Keratinocyte (primary cell): ENCODE measurements around the gene SALL2. TPM values are rescaled to one million over a fixed set of nuclear protein-coding genes. Genes with fewer than 3 reads are reported as not detected.

Experiments used
- DNase-seq: peaks from one replicate; pipeline ENCODE4 v3.0.0-alpha.2; 2011; ENCODE audit warnings: low read depth, missing footprints, low spot score
- FAIRE-seq: peaks from 2 replicates; lab custom pipeline; 2011; peaks lifted over from hg19 to GRCh38; lab: Jason Lieb, UNC
- H2AFZ ChIP-seq: 2 replicates; pipeline ENCODE4 v1.6.0; 2012; ENCODE audit warnings: low read length, control low read depth, inconsistent platforms; ENCODE audit not compliant: control insufficient read depth
- H3K27ac ChIP-seq: 2 replicates; pipeline ENCODE4 v1.5.1; 2011; ENCODE audit warnings: low read length; ENCODE audit not compliant: control insufficient read depth, insufficient read depth
- H3K27me3 ChIP-seq: 3 replicates; pipeline ENCODE4 v1.6.0; 2011; ENCODE audit warnings: low read length; ENCODE audit not compliant: control insufficient read depth, insufficient read depth; ENCODE audit errors: extremely low read depth
- H3K36me3 ChIP-seq, 2 experiments: 2 replicates in 1 of 2; 3 replicates in 1 of 2; pipeline ENCODE4 v1.5.1; 2011; ENCODE audit warnings: low read length in 2 of 2, mild to moderate bottlenecking in 1 of 2; ENCODE audit not compliant: control insufficient read depth in 2 of 2, insufficient read depth in 2 of 2; ENCODE audit errors: extremely low read depth in 1 of 2
- H3K4me1 ChIP-seq: 3 replicates; pipeline ENCODE4 v1.5.1; 2011; ENCODE audit warnings: low read length; ENCODE audit not compliant: control insufficient read depth, insufficient read depth; ENCODE audit errors: extremely low read depth
- H3K4me2 ChIP-seq: 3 replicates; pipeline ENCODE4 v1.6.0; 2011; ENCODE audit warnings: low read depth, low read length; ENCODE audit not compliant: control insufficient read depth, insufficient read depth; ENCODE audit errors: extremely low read depth
- H3K4me3 ChIP-seq, 3 experiments: fragments of 200-600 bp in 1 of 3; sonication (generic) in 1 of 3; 2 replicates in 2 of 3; 3 replicates in 1 of 3; pipeline ENCODE4 v1.5.1; 2011 to 2016; ENCODE audit warnings: low read length in 3 of 3, mild to moderate bottlenecking in 3 of 3, control low read depth in 2 of 3, inconsistent platforms in 1 of 3, low read depth in 1 of 3, mixed read lengths in 1 of 3, mixed run types in 1 of 3, moderate library complexity in 1 of 3; ENCODE audit not compliant: control insufficient read depth in 2 of 3, insufficient read depth in 2 of 3; ENCODE audit errors: extremely low read depth in 1 of 3
- H3K79me2 ChIP-seq: 2 replicates; pipeline ENCODE4 v1.6.0; 2012; ENCODE audit warnings: low read length; ENCODE audit not compliant: control insufficient read depth, insufficient read depth
- H3K9ac ChIP-seq: 3 replicates; pipeline ENCODE4 v1.6.0; 2011; ENCODE audit warnings: low read length; ENCODE audit not compliant: control insufficient read depth, insufficient read depth; ENCODE audit errors: extremely low read depth
- H3K9me1 ChIP-seq: 3 replicates; pipeline ENCODE4 v1.6.0; 2011; ENCODE audit warnings: low read length; ENCODE audit not compliant: control insufficient read depth, insufficient read depth; ENCODE audit errors: extremely low read depth
- H3K9me3 ChIP-seq: 2 replicates; pipeline ENCODE4 v1.5.1; 2012; ENCODE audit warnings: low read depth, low read length; ENCODE audit not compliant: control insufficient read depth
- H4K20me1 ChIP-seq: 3 replicates; pipeline ENCODE4 v1.6.0; 2011; ENCODE audit warnings: low read length; ENCODE audit not compliant: control insufficient read depth, insufficient read depth; ENCODE audit errors: extremely low read depth
- EZH2 ChIP-seq: IDR thresholded peaks from one replicate; pipeline ENCODE4 v1.6.1; 2012; ENCODE audit warnings: inconsistent platforms, mild to moderate bottlenecking, low read length, moderate library complexity
- dilution Hi-C: fragments of 300-500 bp; cut with MboI; formaldehyde crosslinking; loops from one replicate; pipeline ENCODE4 v1.7.0; 2020; ENCODE audit warnings: low sequenced_read_pairs; ENCODE audit not compliant: extremely low pct_ligation_motif_present
- polyA plus RNA-seq, 5 experiments: library from polyadenylated mRNA; depleted of rRNA in 3 of 5; stranded (reverse) in 3 of 5; stranded (forward) in 1 of 5; unstranded in 1 of 5; fragments of >200 nt; gene quantifications; 1 replicate in 1 of 5; 2 replicates in 3 of 5; 3 replicates in 1 of 5; pipeline versions ENCODE4 v1.2.1 to v1.2.3, GENCODE V29; 2011 to 2012; ENCODE audit warnings: missing spikeins in 2 of 5, low read depth in 1 of 5, low replicate concordance in 1 of 5
- TF ChIP-seq, protein P1 (sequence below), 3 experiments: IDR thresholded peaks in 1 of 3; conservative IDR thresholded peaks in 1 of 3; optimal IDR thresholded peaks in 1 of 3; 2 replicates in 2 of 3; 3 replicates in 1 of 3; pipeline versions ENCODE3 to v1.5.1; 2011; ENCODE audit warnings: low read length in 3 of 3, mild to moderate bottlenecking in 3 of 3, moderate library complexity in 2 of 3, control low read depth in 1 of 3, inconsistent platforms in 1 of 3; ENCODE audit not compliant: insufficient read depth in 2 of 3; ENCODE audit errors: extremely low read depth in 1 of 3

SALL2 gene
- polyA plus RNA-seq, 1 donor (not counting 4 experiments of a cell fraction or from before 2014, with no cell fraction given) = 0.64 TPM

- no peaks in the 10 kb centered on the region for H3K9me1 ChIP-seq
- no peak overlapping the region for H3K9ac ChIP-seq
- peaks cover 21% of the 10 kb centered on the region for H3K27me3 ChIP-seq
- dilution Hi-C loops = no loop called here
- H3K4me3 ChIP-seq = peak overlapping the region in 1 of 3 experiments; percentile 18
- peak overlapping the region; percentile 56 for H3K4me2 ChIP-seq
- H3K27ac ChIP-seq = no peak overlapping the region
- FAIRE-seq = no peak
- H3K79me2 ChIP-seq = no peaks in the 10 kb centered on the region
- peak overlapping the region; percentile 39 for H2AFZ ChIP-seq
- peak; percentile 6 for TF ChIP-seq EZH2
- TF ChIP-seq, protein P1, sequence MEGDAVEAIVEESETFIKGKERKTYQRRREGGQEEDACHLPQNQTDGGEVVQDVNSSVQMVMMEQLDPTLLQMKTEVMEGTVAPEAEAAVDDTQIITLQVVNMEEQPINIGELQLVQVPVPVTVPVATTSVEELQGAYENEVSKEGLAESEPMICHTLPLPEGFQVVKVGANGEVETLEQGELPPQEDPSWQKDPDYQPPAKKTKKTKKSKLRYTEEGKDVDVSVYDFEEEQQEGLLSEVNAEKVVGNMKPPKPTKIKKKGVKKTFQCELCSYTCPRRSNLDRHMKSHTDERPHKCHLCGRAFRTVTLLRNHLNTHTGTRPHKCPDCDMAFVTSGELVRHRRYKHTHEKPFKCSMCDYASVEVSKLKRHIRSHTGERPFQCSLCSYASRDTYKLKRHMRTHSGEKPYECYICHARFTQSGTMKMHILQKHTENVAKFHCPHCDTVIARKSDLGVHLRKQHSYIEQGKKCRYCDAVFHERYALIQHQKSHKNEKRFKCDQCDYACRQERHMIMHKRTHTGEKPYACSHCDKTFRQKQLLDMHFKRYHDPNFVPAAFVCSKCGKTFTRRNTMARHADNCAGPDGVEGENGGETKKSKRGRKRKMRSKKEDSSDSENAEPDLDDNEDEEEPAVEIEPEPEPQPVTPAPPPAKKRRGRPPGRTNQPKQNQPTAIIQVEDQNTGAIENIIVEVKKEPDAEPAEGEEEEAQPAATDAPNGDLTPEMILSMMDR (optimal IDR thresholded peaks at IDR 0.05 in 1 of 3, IDR thresholded peaks at IDR 0.05 in 1 of 3, conservative IDR thresholded peaks at IDR 0.05 in 1 of 3; ENCODE audit: extremely low read depth in 1 of 3, insufficient read depth in 2 of 3, low read length in 3 of 3) = no peak
- no peaks in the 10 kb centered on the region for H3K9me3 ChIP-seq
- no peak for DNase-seq
- no peaks in the 10 kb centered on the region for H4K20me1 ChIP-seq
- H3K36me3 ChIP-seq = no peaks in the 10 kb centered on the region
- peaks cover 5% of the 10 kb centered on the region for H3K4me1 ChIP-seq
These were observed 10.4 kb upstream of the SALL2 start for GRCh38 chr14:21536418-21537089.

DNA sequence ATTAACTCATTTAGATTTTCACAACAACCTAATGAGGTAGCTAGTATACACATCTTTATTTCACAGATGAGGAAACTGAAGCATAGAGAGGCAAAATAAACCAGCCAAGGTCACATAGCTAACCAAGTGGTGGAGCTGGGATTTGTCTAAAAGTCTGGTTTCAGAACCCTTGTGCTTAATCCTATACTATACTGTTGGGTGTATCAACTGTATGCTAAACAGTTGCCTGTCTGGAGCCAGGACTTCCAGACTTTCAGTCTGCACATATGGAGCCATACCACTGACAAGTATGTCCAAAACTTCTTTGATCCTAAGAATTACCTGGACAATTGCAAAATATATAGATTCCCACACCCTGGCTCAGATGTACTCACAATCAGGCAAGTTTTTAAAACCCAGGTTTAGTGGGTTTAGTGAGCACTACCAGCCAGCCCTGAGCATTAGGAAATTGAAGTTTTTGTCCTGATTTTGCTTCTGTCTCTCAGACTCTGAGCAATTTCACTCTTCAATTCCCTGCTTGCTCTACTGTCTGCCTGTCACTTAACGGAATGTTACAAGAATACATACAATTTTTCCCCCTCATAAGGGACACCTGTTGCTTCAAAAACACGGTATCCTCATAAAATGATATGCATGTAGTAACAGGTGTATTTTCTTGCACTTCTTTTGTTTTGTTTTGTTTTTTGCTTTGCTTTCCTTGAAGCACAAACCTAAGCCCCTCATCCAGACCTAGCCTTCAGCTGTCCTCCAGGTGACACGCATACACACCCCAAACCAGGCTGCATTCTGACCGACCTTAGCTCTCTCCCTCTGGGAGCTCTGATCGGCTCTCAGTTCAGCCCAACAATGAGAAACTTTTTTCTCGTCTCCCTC is 9.6 kb upstream of the SALL2 start:
- H2AFZ ChIP-seq = no peak overlapping the region
- no peak for FAIRE-seq

More for the DNA sequence above, 9.6 kb upstream of the SALL2 start:
- Histone ChIP-seq H3K27me3 (peaks cover 21% of the 10 kb centered on the region), H3K27ac (no peak overlapping the region), H3K4me2 (peak overlapping the region; percentile 56), H3K36me3 (no peaks in the 10 kb centered on the region), H3K9ac (no peak overlapping the region), H3K4me3 (no peak overlapping the region), H3K9me3 (no peaks in the 10 kb centered on the region), H3K9me1 (no peaks in the 10 kb centered on the region), H3K4me1 (peaks cover 6% of the 10 kb centered on the region), H4K20me1 (no peaks in the 10 kb centered on the region), H3K79me2 (no peaks in the 10 kb centered on the region)
- dilution Hi-C loops = no loop called here
- no peak for DNase-seq
- TF ChIP-seq, protein P1 (optimal IDR thresholded peaks at IDR 0.05 in 1 of 3, IDR thresholded peaks at IDR 0.05 in 1 of 3, conservative IDR thresholded peaks at IDR 0.05 in 1 of 3; ENCODE audit: extremely low read depth in 1 of 3, insufficient read depth in 2 of 3, low read length in 3 of 3) = no peak
- TF ChIP-seq EZH2 = no peak
